Trophoblast cell (in vitro differentiated cells and primary cell): ENCODE data around the gene CDC6.
A peak's percentile ranks its signal among the peaks of the same experiment; 100 is the strongest.
"Not testable (repeated sequence)": the region's sequence is repeated elsewhere in the genome, so short reads cannot be mapped to it uniquely, and the experiment has no call there.

Source experiments
- DNase-seq, 2 donors: peaks; one replicate each; pipeline ENCODE4 v3.0.0-alpha.2; 2016
- H2AFZ ChIP-seq: 2 replicates; pipeline ENCODE4 v1.6.1; 2013; ENCODE audit warnings: low read length, moderate library complexity, mild to moderate bottlenecking; ENCODE audit not compliant: insufficient read depth, poor library complexity
- H2AK5ac ChIP-seq: 2 replicates; pipeline ENCODE4 v1.6.1; 2013; ENCODE audit warnings: mild to moderate bottlenecking, low read length
- H2BK120ac ChIP-seq: 2 replicates; pipeline ENCODE4 v1.6.1; 2013; ENCODE audit warnings: low read length, mild to moderate bottlenecking, moderate library complexity; ENCODE audit not compliant: insufficient read depth, poor library complexity
- H2BK12ac ChIP-seq: 2 replicates; pipeline ENCODE4 v1.6.1; 2013; ENCODE audit warnings: mild to moderate bottlenecking, low read length, moderate library complexity
- H2BK5ac ChIP-seq: 2 replicates; pipeline ENCODE4 v1.6.1; 2013; ENCODE audit warnings: low read length, low read depth, moderate library complexity, mild to moderate bottlenecking; ENCODE audit not compliant: poor library complexity
- H3K14ac ChIP-seq: 2 replicates; pipeline ENCODE4 v1.6.1; 2013; ENCODE audit warnings: mild to moderate bottlenecking, low read length
- H3K18ac ChIP-seq: 2 replicates; pipeline ENCODE4 v1.6.1; 2013; ENCODE audit warnings: mild to moderate bottlenecking, low read length
- H3K23ac ChIP-seq: 2 replicates; pipeline ENCODE4 v1.6.1; 2013; ENCODE audit warnings: low read length
- H3K27ac ChIP-seq: 2 replicates; pipeline ENCODE4 v1.5.1; 2013; ENCODE audit warnings: low read depth, mild to moderate bottlenecking, inconsistent platforms, low read length, moderate library complexity
- H3K27me3 ChIP-seq: 2 replicates; pipeline ENCODE4 v1.6.1; 2013; ENCODE audit warnings: inconsistent platforms, mild to moderate bottlenecking, low read length, moderate library complexity; ENCODE audit not compliant: insufficient read depth
- H3K36me3 ChIP-seq, 2 experiments: 1 replicate in 1 of 2; 2 replicates in 1 of 2; pipeline ENCODE4 v1.6.1; 2013; ENCODE audit warnings: low read length in 2 of 2, mild to moderate bottlenecking in 2 of 2, moderate library complexity in 1 of 2; ENCODE audit not compliant: insufficient read depth in 2 of 2, control insufficient read depth in 1 of 2
- H3K4ac ChIP-seq: 2 replicates; pipeline ENCODE4 v1.6.1; 2013; ENCODE audit warnings: low read depth, mild to moderate bottlenecking, low read length, moderate library complexity
- H3K4me1 ChIP-seq, 2 experiments: 1 replicate in 1 of 2; 2 replicates in 1 of 2; pipeline ENCODE4 v1.6.1; 2013; ENCODE audit warnings: low read length in 2 of 2, mild to moderate bottlenecking in 2 of 2, moderate library complexity in 1 of 2; ENCODE audit not compliant: insufficient read depth in 2 of 2, control insufficient read depth in 1 of 2
- H3K4me2 ChIP-seq: 2 replicates; pipeline ENCODE4 v1.6.1; 2013; ENCODE audit warnings: inconsistent platforms, mild to moderate bottlenecking, low read length, moderate library complexity
- H3K4me3 ChIP-seq: 2 replicates; pipeline ENCODE4 v1.5.1; 2013; ENCODE audit warnings: mild to moderate bottlenecking, low read depth, low read length, inconsistent platforms
- H3K79me1 ChIP-seq: one replicate; pipeline ENCODE4 v1.6.1; 2013; ENCODE audit warnings: low read length
- H3K79me2 ChIP-seq: 2 replicates; pipeline ENCODE4 v1.6.1; 2013; ENCODE audit warnings: low read length, mild to moderate bottlenecking; ENCODE audit not compliant: control insufficient read depth, insufficient read depth, poor library complexity
- H3K9ac ChIP-seq: 2 replicates; pipeline ENCODE4 v1.6.1; 2013; ENCODE audit warnings: mild to moderate bottlenecking, low read length
- H3K9me3 ChIP-seq: 2 replicates; pipeline ENCODE4 v1.6.1; 2013; ENCODE audit warnings: low read depth, mild to moderate bottlenecking, control low read depth, inconsistent platforms, low read length; ENCODE audit not compliant: insufficient read depth
- H4K12ac ChIP-seq: 2 replicates; pipeline ENCODE4 v1.6.1; 2013; ENCODE audit warnings: low read depth, mild to moderate bottlenecking, low read length, moderate library complexity
- H4K8ac ChIP-seq: 2 replicates; pipeline ENCODE4 v1.6.1; 2013; ENCODE audit warnings: low read depth, mild to moderate bottlenecking, low read length, moderate library complexity
- H4K91ac ChIP-seq: one replicate; pipeline ENCODE4 v1.6.1; 2013; ENCODE audit warnings: low read depth, mild to moderate bottlenecking, low read length, moderate library complexity
- WGBS: extraction: QIAGEN DNeasy Blood & Tissue Kit; methylation state at CpG from one replicate; pipeline ENCODE4 v1.1.7; 2013; ENCODE audit warnings: missing lambda C conversion rate; ENCODE audit not compliant: insufficient read length, insufficient coverage; ENCODE audit errors: extremely low coverage; 5-methylcytosine and 5-hydroxymethylcytosine counted together

CDC6 gene

GRCh38 chr17:40299159-40299757 is 11.6 kb downstream of the CDC6 start:
- H3K23ac ChIP-seq, H3K27ac ChIP-seq, H2AFZ ChIP-seq, H3K4ac ChIP-seq, H3K18ac ChIP-seq, H2BK12ac ChIP-seq, H2AK5ac ChIP-seq, H3K27me3 ChIP-seq, H3K9me3 ChIP-seq, DNase-seq, H3K79me1 ChIP-seq, H4K91ac ChIP-seq, H2BK5ac ChIP-seq, H3K4me2 ChIP-seq, H4K12ac ChIP-seq, H3K4me1 ChIP-seq, H2BK120ac ChIP-seq, H3K9ac ChIP-seq, H4K8ac ChIP-seq, H3K79me2 ChIP-seq, H3K4me3 ChIP-seq, H3K14ac ChIP-seq: not testable (repeated sequence)
- WGBS = no CpG with 5 or more reads among the region's 7 CpGs
- H3K36me3 ChIP-seq = peaks cover 18 to 47% of the 10 kb centered on the region in 2 experiments

- Histone ChIP-seq H4K8ac (no peak overlapping the region), H3K79me2 (no peaks in the 10 kb centered on the region), H4K91ac (no peak overlapping the region), H3K4ac (no peak overlapping the region), H2BK120ac (no peak overlapping the region), H2BK5ac (no peak overlapping the region), H3K9me3 (no peaks in the 10 kb centered on the region), H2BK12ac (no peak overlapping the region), H3K4me1 (peaks cover 1% of the 10 kb centered on the region in 2 experiments), H3K18ac (no peak overlapping the region), H3K14ac (no peak overlapping the region), H3K36me3 (peaks cover 11 to 36% of the 10 kb centered on the region in 2 experiments), H3K4me3 (no peak overlapping the region), H3K79me1 (no peaks in the 10 kb centered on the region), H3K27ac (no peak overlapping the region), H3K9ac (no peak overlapping the region), H2AFZ (no peak overlapping the region), H3K23ac (no peak overlapping the region), H3K27me3 (no peaks in the 10 kb centered on the region), H4K12ac (no peak overlapping the region), H2AK5ac (no peak overlapping the region), H3K4me2 (no peak overlapping the region)
- no CpG with 5 or more reads among the region's 4 CpGs for WGBS
- no peak for DNase-seq
Measured at GRCh38 chr17:40301315-40301714, 13.6 kb downstream of the CDC6 start.

GRCh38 chr17:40303009-40303657 is 15.5 kb downstream of the CDC6 start:
- WGBS = no CpG with 5 or more reads among the region's 4 CpGs
- Histone ChIP-seq H3K23ac (no peak overlapping the region), H2AK5ac (no peak overlapping the region), H3K9me3 (no peaks in the 10 kb centered on the region), H3K18ac (no peak overlapping the region), H3K4me3 (no peak overlapping the region), H3K14ac (no peak overlapping the region), H3K9ac (no peak overlapping the region), H3K79me1 (no peaks in the 10 kb centered on the region), H3K27ac (no peak overlapping the region), H2BK5ac (no peak overlapping the region), H4K91ac (no peak overlapping the region), H3K36me3 (peaks cover 8 to 28% of the 10 kb centered on the region in 2 experiments), H3K4me1 (peaks cover 8 to 14% of the 10 kb centered on the region in 2 experiments), H4K8ac (no peak overlapping the region), H2BK120ac (no peak overlapping the region), H2BK12ac (no peak overlapping the region), H3K79me2 (no peaks in the 10 kb centered on the region), H3K4ac (no peak overlapping the region), H3K4me2 (no peak overlapping the region), H3K27me3 (no peaks in the 10 kb centered on the region), H4K12ac (no peak overlapping the region), H2AFZ (no peak overlapping the region)
- peak; percentile 60 to 86 for DNase-seq

DNA sequence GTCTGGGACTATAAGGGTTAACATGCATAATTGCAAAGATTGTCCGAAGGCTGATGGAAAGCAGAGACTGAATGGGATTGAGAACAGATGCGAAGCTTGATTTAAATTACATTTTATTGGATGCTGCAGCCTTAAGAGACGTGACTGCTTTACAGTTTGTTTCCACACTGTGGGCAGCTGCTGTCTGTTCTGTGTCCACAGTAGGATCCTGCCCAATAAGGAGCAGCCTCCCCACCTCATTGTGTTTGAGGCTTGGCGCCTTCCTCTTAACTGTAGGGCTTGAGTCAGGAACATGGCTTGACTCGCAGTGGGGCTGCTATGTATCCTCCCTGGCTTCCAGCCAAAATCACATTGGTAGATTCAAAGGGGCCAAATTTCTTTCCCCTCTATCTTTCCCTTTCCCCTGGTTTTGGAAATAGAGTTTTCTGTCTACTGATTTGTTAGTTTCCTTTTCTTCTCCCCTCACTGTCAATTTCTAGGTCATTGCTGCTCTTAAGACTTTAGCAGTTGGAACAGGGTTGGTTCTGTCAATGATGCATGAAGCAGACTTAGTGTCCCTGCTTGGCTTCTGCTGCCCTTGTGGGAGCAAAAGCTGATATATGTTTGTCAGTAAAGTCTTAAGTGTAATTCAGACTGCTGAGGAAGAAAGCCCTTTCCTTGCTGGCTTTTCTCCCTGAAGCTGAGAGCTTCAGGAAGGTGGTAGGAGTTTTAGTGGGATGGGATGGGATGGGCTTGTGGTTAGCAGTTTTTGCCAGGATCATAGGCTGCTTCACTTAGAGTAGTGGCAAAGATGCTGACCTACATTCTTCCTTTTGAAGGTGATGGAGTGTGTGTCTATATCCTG is 16.3 kb downstream of the CDC6 start:
- DNase-seq = no peak
- no peak overlapping the region for H3K4me2 ChIP-seq
- no peaks in the 10 kb centered on the region for H3K27me3 ChIP-seq
- H4K91ac ChIP-seq = no peak overlapping the region
- no peak overlapping the region for H2BK5ac ChIP-seq
- H2BK12ac ChIP-seq = no peak overlapping the region
- no peaks in the 10 kb centered on the region for H3K9me3 ChIP-seq
- H3K4ac ChIP-seq = no peak overlapping the region
- H2AFZ ChIP-seq = no peak overlapping the region
- H3K18ac ChIP-seq = no peak overlapping the region
- H3K9ac ChIP-seq = no peak overlapping the region
- peaks cover 6 to 25% of the 10 kb centered on the region in 2 experiments for H3K36me3 ChIP-seq
- H3K23ac ChIP-seq = no peak overlapping the region
- H2AK5ac ChIP-seq = no peak overlapping the region
- no peak overlapping the region for H3K27ac ChIP-seq
- H3K4me1 ChIP-seq = peaks cover 11 to 16% of the 10 kb centered on the region in 2 experiments
- no peak overlapping the region for H4K12ac ChIP-seq
- no peak overlapping the region for H4K8ac ChIP-seq
- no CpG with 5 or more reads among the region's 5 CpGs for WGBS
- no peaks in the 10 kb centered on the region for H3K79me1 ChIP-seq
- H3K4me3 ChIP-seq = no peak overlapping the region
- no peaks in the 10 kb centered on the region for H3K79me2 ChIP-seq
- no peak overlapping the region for H3K14ac ChIP-seq
- H2BK120ac ChIP-seq = no peak overlapping the region
